Endodermal cell (in vitro differentiated cells): ENCODE data around the gene PHKB. TPM values are rescaled to one million over a fixed set of nuclear protein-coding genes. Genes with fewer than 3 reads are reported as not detected.

ENCODE experiments used
- DNase-seq: peaks from one replicate; pipeline ENCODE4 v3.0.0-alpha.2; 2017
- H3K27ac ChIP-seq: 2 replicates; pipeline ENCODE4 v1.5.1; 2013; ENCODE audit warnings: mild to moderate bottlenecking, low read depth, low read length, moderate library complexity
- H3K27me3 ChIP-seq: 2 replicates; pipeline ENCODE4 v1.6.1; 2013; ENCODE audit warnings: mild to moderate bottlenecking, low read length, moderate library complexity; ENCODE audit not compliant: insufficient read depth, control insufficient read depth, poor library complexity, severe bottlenecking
- H3K36me3 ChIP-seq: 2 replicates; pipeline ENCODE4 v1.7.0; 2013; ENCODE audit warnings: mild to moderate bottlenecking, low read length, moderate library complexity; ENCODE audit not compliant: control insufficient read depth, insufficient read depth
- H3K4me1 ChIP-seq: one replicate; pipeline ENCODE4 v1.7.0; 2013; ENCODE audit warnings: low read length; ENCODE audit not compliant: control insufficient read depth, insufficient read depth
- H3K4me3 ChIP-seq: 2 replicates; pipeline ENCODE4 v1.5.1; 2013; ENCODE audit warnings: mild to moderate bottlenecking, low read length, moderate library complexity
- H3K9ac ChIP-seq: 2 replicates; pipeline ENCODE4 v1.6.1; 2013; ENCODE audit warnings: mild to moderate bottlenecking, low read length, moderate library complexity; ENCODE audit not compliant: poor library complexity, severe bottlenecking; ENCODE audit errors: extremely low read depth
- H3K9me3 ChIP-seq: 2 replicates; pipeline ENCODE4 v1.6.1; 2013; ENCODE audit warnings: mild to moderate bottlenecking, low read length, moderate library complexity; ENCODE audit not compliant: control insufficient read depth
- H3K27ac Mint-ChIP-seq: 2 replicates; pipeline ENCODE4 v1.8.0; 2020; ENCODE audit warnings: mixed read lengths
- H3K27me3 Mint-ChIP-seq: 2 replicates; pipeline ENCODE4 v1.8.0; 2021; ENCODE audit warnings: mild to moderate bottlenecking, mixed read lengths; ENCODE audit not compliant: insufficient read depth
- H3K36me3 Mint-ChIP-seq: 2 replicates; pipeline ENCODE4 v1.8.0; 2020; ENCODE audit warnings: low read depth, mixed read lengths
- H3K4me1 Mint-ChIP-seq: 2 replicates; pipeline ENCODE4 v1.8.0; 2020; ENCODE audit warnings: mixed read lengths
- H3K4me3 Mint-ChIP-seq: 2 replicates; pipeline ENCODE4 v1.8.0; 2020; ENCODE audit warnings: mild to moderate bottlenecking, moderate library complexity, mixed read lengths
- H3K9me3 Mint-ChIP-seq: 2 replicates; pipeline ENCODE4 v1.8.0; 2020; ENCODE audit warnings: mild to moderate bottlenecking, mixed read lengths
- CTCF ChIP-seq: fragments of 200-600 bp; sonication (generic); conservative IDR thresholded peaks from 2 replicates; pipeline ENCODE4 v1.5.0; 2021; ENCODE audit warnings: antibody characterized with exemption, mild to moderate bottlenecking
- WGBS, 2 experiments: methylation state at CpG; one replicate each; pipeline versions ENCODE4 v1.1.5 to v1.1.7; 2013; ENCODE audit warnings: missing lambda C conversion rate in 2 of 2, mixed read lengths in 1 of 2; ENCODE audit not compliant: insufficient coverage in 1 of 2, insufficient read length in 1 of 2; 5-methylcytosine and 5-hydroxymethylcytosine counted together
- total RNA-seq, 2 donors: library from RNA; stranded (reverse); fragmentation: NEBNext Ultra II Directional in 1 of 2; extraction: Animal tissue kit (Norgen Biotek cat#: 25700) in 1 of 2; gene quantifications; 2 replicates in 1 of 2; 3 replicates in 1 of 2; pipeline ENCODE4 v1.2.1, GENCODE V29; 2021

PHKB gene
- total RNA-seq, 2 donors from 2014 or later, result 51.0 to 71.8 TPM

DNA sequence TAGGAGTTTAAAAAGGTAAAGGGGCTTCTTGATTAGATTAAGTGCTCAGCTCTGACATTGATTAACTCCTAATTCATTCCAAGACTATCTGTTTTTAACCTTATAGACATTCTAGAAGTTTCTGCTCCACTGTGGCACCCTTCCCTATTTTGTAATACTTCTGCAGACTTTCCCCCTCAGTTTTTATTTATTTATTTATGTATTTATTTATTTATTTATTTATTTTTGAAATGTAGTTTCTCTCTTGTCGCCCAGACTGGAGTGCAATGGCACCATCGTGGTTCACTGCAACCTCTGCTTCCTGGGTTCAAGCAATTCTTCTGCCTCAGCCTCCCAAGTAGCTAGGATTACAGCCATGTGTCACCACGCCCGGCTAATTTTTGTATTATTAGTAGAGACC lies 185.8 kb downstream of the PHKB start:
- H3K27me3 Mint-ChIP-seq, result no peaks in the 10 kb centered on the region
- Histone ChIP-seq H3K36me3 (peaks cover 36% of the 10 kb centered on the region), H3K9me3 (no peaks in the 10 kb centered on the region), H3K9ac (no peak overlapping the region), H3K4me3 (no peak overlapping the region), H3K4me1 (no peaks in the 10 kb centered on the region), H3K27ac (no peak overlapping the region), H3K27me3 (no peaks in the 10 kb centered on the region)
- peaks cover 13% of the 10 kb centered on the region for H3K36me3 Mint-ChIP-seq
- H3K4me3 Mint-ChIP-seq, result no peak overlapping the region
- H3K27ac Mint-ChIP-seq, result no peak overlapping the region
- no peak for TF ChIP-seq CTCF
- H3K4me1 Mint-ChIP-seq, result no peaks in the 10 kb centered on the region
- 96 to 100% methylated on average over 2 to 4 of the region's 4 CpGs for WGBS, 2 experiments
- peaks cover 2% of the 10 kb centered on the region for H3K9me3 Mint-ChIP-seq
- no peak for DNase-seq

DNA sequence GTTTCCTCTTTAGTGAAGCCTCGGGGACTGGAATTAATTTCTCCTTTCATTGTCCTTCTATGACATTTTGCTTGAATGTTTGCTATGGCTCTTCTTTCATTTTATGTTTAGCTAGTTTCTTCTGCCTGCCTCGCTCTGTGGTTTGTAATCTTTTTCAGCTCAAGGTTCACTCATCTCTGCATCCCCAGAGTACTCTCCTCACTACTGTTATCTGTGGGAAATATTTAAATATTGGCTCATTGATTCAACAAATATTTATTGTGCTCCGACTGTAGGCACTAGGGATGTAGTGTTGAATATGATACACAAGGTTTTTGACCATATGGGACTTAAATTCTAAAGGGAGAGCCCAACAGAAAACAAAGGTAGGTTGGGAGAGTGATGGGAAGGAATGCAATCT lies 195.9 kb downstream of the PHKB start:
- Histone ChIP-seq H3K36me3 (peaks cover 37% of the 10 kb centered on the region), H3K27me3 (no peaks in the 10 kb centered on the region), H3K9ac (no peak overlapping the region), H3K9me3 (no peaks in the 10 kb centered on the region), H3K27ac (no peak overlapping the region), H3K4me3 (no peak overlapping the region), H3K4me1 (peaks cover 3% of the 10 kb centered on the region)
- H3K27me3 Mint-ChIP-seq, result no peaks in the 10 kb centered on the region
- peaks cover 42% of the 10 kb centered on the region for H3K36me3 Mint-ChIP-seq
- TF ChIP-seq CTCF, result no peak
- H3K4me3 Mint-ChIP-seq, result no peak overlapping the region
- H3K27ac Mint-ChIP-seq, result no peak overlapping the region
- H3K4me1 Mint-ChIP-seq, result no peaks in the 10 kb centered on the region
- H3K9me3 Mint-ChIP-seq, result peaks cover 5% of the 10 kb centered on the region
- DNase-seq, result no peak
- WGBS, 2 experiments, result 94 to 100% methylated on average over 2 to 3 of the region's 3 CpGs

GRCh38 chr16:47657977-47658376 lies 196.8 kb downstream of the PHKB start:
- Histone ChIP-seq H3K27ac (no peak overlapping the region), H3K9me3 (no peaks in the 10 kb centered on the region), H3K9ac (no peak overlapping the region), H3K4me3 (no peak overlapping the region), H3K36me3 (peaks cover 34% of the 10 kb centered on the region), H3K27me3 (no peaks in the 10 kb centered on the region), H3K4me1 (peaks cover 2% of the 10 kb centered on the region)
- Mint-ChIP-seq H3K4me1 (no peaks in the 10 kb centered on the region), H3K36me3 (peaks cover 43% of the 10 kb centered on the region), H3K27me3 (no peaks in the 10 kb centered on the region), H3K4me3 (no peak overlapping the region), H3K27ac (no peak overlapping the region), H3K9me3 (peaks cover 5% of the 10 kb centered on the region)
- DNase-seq, result no peak
- WGBS, 2 experiments, result 81 to 100% methylated on average over 1 of the region's 1 CpG
- TF ChIP-seq CTCF, result no peak
